ENCODE results near the gene ARMC9. TPM values are rescaled to one million over a fixed set of nuclear protein-coding genes. Genes with fewer than 3 reads are reported as not detected.

ARMC9 gene
- total RNA-seq, 1 experiment from 2014 or later, result 42.7 TPM

- Histone ChIP-seq H3K27ac (ENCODE audit: low read length) (no peak overlapping the region), H3K27me3 (ENCODE audit: control insufficient read depth, insufficient read depth, low read length) (no peaks in the 10 kb centered on the region), H3K4me1 (ENCODE audit: control insufficient read depth, insufficient read depth, low read length) (no peaks in the 10 kb centered on the region), H3K36me3 (ENCODE audit: control insufficient read depth, insufficient read depth, low read length) (no peaks in the 10 kb centered on the region), H3K9me3 (ENCODE audit: control insufficient read depth, insufficient read depth, low read depth, low read length) (no peaks in the 10 kb centered on the region), H3K4me3 (ENCODE audit: low read depth in 2 of 2, low read length in 2 of 2) (no peak overlapping the region)
- intact Hi-C loops (cut with micrococcal nuclease; ENCODE audit: unreplicated experiment), result no loop called here
- DNase-seq (ENCODE audit: low read depth, low spot score) (no peak), ATAC-seq (no peak)
- no peak for TF ChIP-seq CTCF (IDR thresholded peaks at IDR 0.05)
- no peak for TF ChIP-seq REST (IDR thresholded peaks at IDR 0.05; ENCODE audit: insufficient read depth in 1 of 2, low read depth in 2 of 2, low read length in 1 of 2)
- no peak for TF ChIP-seq SIN3A (IDR thresholded peaks at IDR 0.05; ENCODE audit: borderline replicate concordance, insufficient read depth, low read depth, low read length)
- BruUV-seq (replicated peaks), result no TSS peak
- ChIA-PET CTCF (no interaction called here), POLR2A (no interaction called here)
- in situ Hi-C loops (cut with HindIII; ENCODE audit: low pct_unique_long_range_greater_than_20kb, low sequenced_read_pairs), result loop anchor here (10.0 to 25.0 kb wide), 2 partner anchors 49 to 89 kb away; no protein-coding TSS in a partner anchor
Observed at GRCh38 chr2:231323316-231323715, 124.9 kb downstream of the ARMC9 start.

GRCh38 chr2:231325826-231326225, 127.4 kb downstream of the ARMC9 start:
- TF ChIP-seq POLR2AphosphoS5 (IDR thresholded peaks at IDR 0.05; ENCODE audit: low read depth, low read length), result no peak
- no peak for TF ChIP-seq CTCF (IDR thresholded peaks at IDR 0.05)
- no peak for TF ChIP-seq TCF7L2 (IDR thresholded peaks at IDR 0.05; ENCODE audit: low read depth, low read length)
- TF ChIP-seq REST (IDR thresholded peaks at IDR 0.05; ENCODE audit: insufficient read depth in 1 of 2, low read depth in 2 of 2, low read length in 1 of 2), result no peak
- TF ChIP-seq SIN3A (IDR thresholded peaks at IDR 0.05; ENCODE audit: borderline replicate concordance, insufficient read depth, low read depth, low read length), result no peak
- Histone ChIP-seq H3K9me3 (ENCODE audit: control insufficient read depth, insufficient read depth, low read depth, low read length) (no peaks in the 10 kb centered on the region), H3K36me3 (ENCODE audit: control insufficient read depth, insufficient read depth, low read length) (no peaks in the 10 kb centered on the region), H3K4me3 (ENCODE audit: low read depth in 2 of 2, low read length in 2 of 2) (no peak overlapping the region), H3K27ac (ENCODE audit: low read length) (no peak overlapping the region), H3K4me1 (ENCODE audit: control insufficient read depth, insufficient read depth, low read length) (no peaks in the 10 kb centered on the region), H3K27me3 (ENCODE audit: control insufficient read depth, insufficient read depth, low read length) (no peaks in the 10 kb centered on the region)
- ChIA-PET POLR2A (no interaction called here), CTCF (interaction anchor here (0.7 kb wide), 1 partner anchor 24 kb away, joined by 3 read pairs; no protein-coding TSS in a partner anchor)
- in situ Hi-C loops (cut with HindIII; ENCODE audit: low pct_unique_long_range_greater_than_20kb, low sequenced_read_pairs) (loop anchor here (10.0 kb wide), 1 partner anchor 51 kb away; no protein-coding TSS in a partner anchor), intact Hi-C loops (cut with micrococcal nuclease; ENCODE audit: unreplicated experiment) (no loop called here)
- BruUV-seq (replicated peaks), result no TSS peak
- ATAC-seq (no peak), DNase-seq (ENCODE audit: low read depth, low spot score) (no peak)
